ENCODE measurements around the gene CACNA2D3.

The CACNA2D3 gene

GRCh38 chr3:54591157-54591556 is 468.8 kb downstream of the CACNA2D3 start:
- no peaks in the 10 kb centered on the region for H3K79me2 ChIP-seq (ENCODE audit: insufficient read depth, low read length)
- no peak overlapping the region for H3K27ac ChIP-seq (ENCODE audit: low read depth, low read length)
- H3K9ac ChIP-seq (ENCODE audit: low read length), result no peak overlapping the region
- no peaks in the 10 kb centered on the region for H4K20me1 ChIP-seq (ENCODE audit: low read depth, low read length)
- no peaks in the 10 kb centered on the region for H3K36me3 ChIP-seq (ENCODE audit: low read length)
- no peaks in the 10 kb centered on the region for H3K9me3 ChIP-seq (ENCODE audit: insufficient read depth, low read length)
- H3F3A ChIP-seq (ENCODE audit: insufficient read depth), result no peaks in the 10 kb centered on the region
- H2AFZ ChIP-seq (ENCODE audit: low read depth, low read length, severe bottlenecking), result no peak overlapping the region
- H3K9me2 ChIP-seq (replicated peaks; ENCODE audit: insufficient read depth, low read length), result 0 out of 2 replicates have a peak, but pooled peaks cover 5% of the 10 kb centered on the region
- no peak for TF ChIP-seq EZH2phosphoT487 (conservative IDR thresholded peaks at IDR 0.05; ENCODE audit: low read length)
- no peak for TF ChIP-seq CTCF (IDR thresholded peaks at IDR 0.05; ENCODE audit: insufficient read depth, low read length, poor library complexity, severe bottlenecking)
- H3K4me2 ChIP-seq (ENCODE audit: low read depth, low read length, poor library complexity, severe bottlenecking), result no peak overlapping the region
- no peaks in the 10 kb centered on the region for H3K27me3 ChIP-seq (ENCODE audit: low read length)
- H3K4me3 ChIP-seq (ENCODE audit: insufficient read depth, low read length, poor library complexity, severe bottlenecking), result no peak overlapping the region

GRCh38 chr3:54593653-54594052 is 471.3 kb downstream of the CACNA2D3 start:
- H3K36me3 ChIP-seq (ENCODE audit: low read length), result no peaks in the 10 kb centered on the region
- no peaks in the 10 kb centered on the region for H4K20me1 ChIP-seq (ENCODE audit: low read depth, low read length)
- no peaks in the 10 kb centered on the region for H3K27me3 ChIP-seq (ENCODE audit: low read length)
- H3K9me3 ChIP-seq (ENCODE audit: insufficient read depth, low read length), result no peaks in the 10 kb centered on the region
- H3K9ac ChIP-seq (ENCODE audit: low read length), result no peak overlapping the region
- TF ChIP-seq EZH2phosphoT487 (conservative IDR thresholded peaks at IDR 0.05; ENCODE audit: low read length) (no peak), CTCF (IDR thresholded peaks at IDR 0.05; ENCODE audit: insufficient read depth, low read length, poor library complexity, severe bottlenecking) (no peak)
- 0 out of 2 replicates have a peak, but pooled peaks cover 5% of the 10 kb centered on the region for H3K9me2 ChIP-seq (replicated peaks; ENCODE audit: insufficient read depth, low read length)
- H3K27ac ChIP-seq (ENCODE audit: low read depth, low read length), result no peak overlapping the region
- no peaks in the 10 kb centered on the region for H3K79me2 ChIP-seq (ENCODE audit: insufficient read depth, low read length)
- no peak overlapping the region for H3K4me3 ChIP-seq (ENCODE audit: insufficient read depth, low read length, poor library complexity, severe bottlenecking)
- H3K4me2 ChIP-seq (ENCODE audit: low read depth, low read length, poor library complexity, severe bottlenecking), result no peak overlapping the region
- H3F3A ChIP-seq (ENCODE audit: insufficient read depth), result no peaks in the 10 kb centered on the region
- no peak overlapping the region for H2AFZ ChIP-seq (ENCODE audit: low read depth, low read length, severe bottlenecking)

GRCh38 chr3:54596087-54596486 is 473.7 kb downstream of the CACNA2D3 start:
- no peaks in the 10 kb centered on the region for H3K79me2 ChIP-seq (ENCODE audit: insufficient read depth, low read length)
- no peak overlapping the region for H3K27ac ChIP-seq (ENCODE audit: low read depth, low read length)
- no peaks in the 10 kb centered on the region for H4K20me1 ChIP-seq (ENCODE audit: low read depth, low read length)
- H3F3A ChIP-seq (ENCODE audit: insufficient read depth), result no peaks in the 10 kb centered on the region
- no peaks in the 10 kb centered on the region for H3K9me2 ChIP-seq (replicated peaks; ENCODE audit: insufficient read depth, low read length)
- H3K36me3 ChIP-seq (ENCODE audit: low read length), result no peaks in the 10 kb centered on the region
- no peaks in the 10 kb centered on the region for H3K9me3 ChIP-seq (ENCODE audit: insufficient read depth, low read length)
- H3K4me3 ChIP-seq (ENCODE audit: insufficient read depth, low read length, poor library complexity, severe bottlenecking), result no peak overlapping the region
- no peak overlapping the region for H3K4me2 ChIP-seq (ENCODE audit: low read depth, low read length, poor library complexity, severe bottlenecking)
- H3K27me3 ChIP-seq (ENCODE audit: low read length), result no peaks in the 10 kb centered on the region
- no peak overlapping the region for H3K9ac ChIP-seq (ENCODE audit: low read length)
- no peak overlapping the region for H2AFZ ChIP-seq (ENCODE audit: low read depth, low read length, severe bottlenecking)
- TF ChIP-seq CTCF (IDR thresholded peaks at IDR 0.05; ENCODE audit: insufficient read depth, low read length, poor library complexity, severe bottlenecking) (no peak), EZH2phosphoT487 (conservative IDR thresholded peaks at IDR 0.05; ENCODE audit: low read length) (no peak)

Data from SU-DHL-6 (cell line).